Activated CD4-positive, alpha-beta memory T cell treated with anti-CD3 and anti-CD28 coated beads for 36 hours (primary cell): ENCODE data around the gene TIMP2. TPM values are rescaled to one million over a fixed set of nuclear protein-coding genes. Genes with fewer than 3 reads are reported as not detected.
"Not testable (repeated sequence)": the region's sequence is repeated elsewhere in the genome, so short reads cannot be mapped to it uniquely, and the experiment has no call there.

Source experiments
- CTCF ChIA-PET: fragments of 350-600 bp; sonication (Branson Sonifier 250); formaldehyde crosslinking; loops from one replicate; lab custom pipeline; 2021; ENCODE audit warnings: antibody characterized with exemption, inconsistent platforms; lab: Charles Lee
- POLR2A ChIA-PET: fragments of 350-600 bp; sonication (Branson Sonifier 250); formaldehyde crosslinking; loops from one replicate; lab custom pipeline; 2021; ENCODE audit warnings: antibody characterized with exemption; lab: Charles Lee
- DNase-seq: peaks from one replicate; pipeline ENCODE4 v3.0.0-alpha.2; 2020
- H3K27ac Mint-ChIP-seq: one replicate; pipeline ENCODE4 v1.8.0; 2021; ENCODE audit warnings: mixed read lengths
- H3K27me3 Mint-ChIP-seq: one replicate; pipeline ENCODE4 v1.8.0; 2021; ENCODE audit warnings: mixed read lengths
- H3K36me3 Mint-ChIP-seq: one replicate; pipeline ENCODE4 v1.8.0; 2021; ENCODE audit warnings: mixed read lengths
- H3K4me1 Mint-ChIP-seq: one replicate; pipeline ENCODE4 v1.8.0; 2021; ENCODE audit warnings: low read depth, mixed read lengths
- H3K4me3 Mint-ChIP-seq: one replicate; pipeline ENCODE4 v1.8.0; 2021; ENCODE audit warnings: mild to moderate bottlenecking, mixed read lengths
- H3K9me3 Mint-ChIP-seq: one replicate; pipeline ENCODE4 v1.8.0; 2021; ENCODE audit warnings: mixed read lengths
- intact Hi-C: fragments of 100-400 bp; cut with micrococcal nuclease; formaldehyde crosslinking; loops from one replicate; pipeline ENCODE4 v1.15.1; 2023
- total RNA-seq, 2 experiments: library from RNA; stranded (reverse); gene quantifications; one replicate each; pipeline ENCODE4 v1.2.3, GENCODE V29; 2021

Gene TIMP2
- total RNA-seq, 2 experiments from 2014 or later: 1.1 TPM

GRCh38 chr17:78912082-78912481 lies 13.1 kb downstream of the TIMP2 start:
- H3K27me3 Mint-ChIP-seq: peaks cover 1% of the 10 kb centered on the region
- no peaks in the 10 kb centered on the region for H3K36me3 Mint-ChIP-seq
- ChIA-PET CTCF (interaction anchor here (0.6 to 1.3 kb wide), 2 partner anchors 60 to 463 kb away, joined by 3 read pairs; no protein-coding TSS in a partner anchor), POLR2A (no interaction called here)
- intact Hi-C loops: no loop called here
- H3K4me3 Mint-ChIP-seq: no peak overlapping the region
- no peaks in the 10 kb centered on the region for H3K9me3 Mint-ChIP-seq
- H3K27ac Mint-ChIP-seq: no peak overlapping the region
- no peaks in the 10 kb centered on the region for H3K4me1 Mint-ChIP-seq
- DNase-seq: no peak

GRCh38 chr17:78911543-78911942 lies 13.6 kb downstream of the TIMP2 start:
- H3K36me3 Mint-ChIP-seq, H3K4me1 Mint-ChIP-seq, H3K4me3 Mint-ChIP-seq, H3K9me3 Mint-ChIP-seq, intact Hi-C loops, H3K27me3 Mint-ChIP-seq, DNase-seq, POLR2A ChIA-PET, H3K27ac Mint-ChIP-seq: not testable (repeated sequence)
- CTCF ChIA-PET: interaction anchor here (1.0 to 1.3 kb wide), 2 partner anchors 46 to 60 kb away, joined by 3 to 4 read pairs; no protein-coding TSS in a partner anchor

- POLR2A ChIA-PET: no interaction called here
- Mint-ChIP-seq H3K4me3 (no peak overlapping the region), H3K27ac (no peak overlapping the region), H3K4me1 (no peaks in the 10 kb centered on the region), H3K36me3 (no peaks in the 10 kb centered on the region), H3K9me3 (no peaks in the 10 kb centered on the region), H3K27me3 (no peaks in the 10 kb centered on the region)
- no peak for DNase-seq
- CTCF ChIA-PET: interaction anchor here (0.6 to 1.2 kb wide), 3 partner anchors 20 to 1174 kb away, joined by 3 to 4 read pairs (median 3); no protein-coding TSS in a partner anchor
- intact Hi-C loops: no loop called here
Observed at GRCh38 chr17:78910497-78911284, 14.5 kb downstream of the TIMP2 start.

DNA sequence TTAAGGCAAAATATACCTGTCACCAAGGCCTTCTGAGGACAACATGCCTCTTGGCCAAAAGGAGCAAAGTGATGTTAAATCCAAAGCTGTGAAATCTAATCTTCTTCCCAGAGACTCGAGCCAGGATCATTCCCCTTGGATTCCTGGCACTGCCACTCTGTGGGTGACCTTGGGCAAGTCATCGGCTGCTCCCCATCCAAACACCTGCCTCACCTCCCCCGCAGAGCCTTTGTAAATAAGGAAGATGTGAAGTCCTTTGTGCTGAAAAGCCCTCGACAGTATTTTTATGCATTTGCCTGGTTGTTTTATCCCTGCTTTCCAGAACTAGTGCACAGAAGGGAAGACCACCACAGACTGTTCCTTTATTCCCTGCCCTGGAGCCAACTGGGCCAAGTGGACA lies 16.8 kb downstream of the TIMP2 start:
- intact Hi-C loops: no loop called here
- DNase-seq: no peak
- ChIA-PET POLR2A (no interaction called here), CTCF (interaction anchor here (4.0 kb wide), 1 partner anchor 43 kb away, joined by 9 read pairs; no protein-coding TSS in a partner anchor)
- Mint-ChIP-seq H3K4me1 (peaks cover 5% of the 10 kb centered on the region), H3K27ac (no peak overlapping the region), H3K27me3 (no peaks in the 10 kb centered on the region), H3K9me3 (no peaks in the 10 kb centered on the region), H3K4me3 (no peak overlapping the region), H3K36me3 (no peaks in the 10 kb centered on the region)

DNA sequence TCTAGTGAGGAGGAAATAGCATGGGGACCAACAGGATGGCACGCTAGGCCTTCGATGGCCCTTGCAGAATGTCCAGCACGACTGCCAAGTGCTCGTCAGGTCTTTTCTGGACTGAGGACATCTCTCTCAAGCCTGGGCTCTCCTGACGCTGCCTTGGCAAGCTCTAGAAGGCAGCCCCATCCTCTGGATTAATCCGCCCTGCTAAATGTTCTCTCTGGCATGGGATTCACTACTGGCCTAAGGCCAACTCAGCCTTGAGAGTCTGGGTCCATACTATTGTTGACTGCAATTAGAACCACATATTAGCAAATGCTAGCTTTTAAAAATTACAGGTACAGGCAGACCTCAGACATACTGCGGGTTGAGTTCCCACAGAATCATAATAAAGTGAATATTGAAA lies 19.6 kb downstream of the TIMP2 start:
- intact Hi-C loops: no loop called here
- Mint-ChIP-seq H3K27ac (no peak overlapping the region), H3K36me3 (no peaks in the 10 kb centered on the region), H3K27me3 (no peaks in the 10 kb centered on the region), H3K4me1 (peaks cover 12% of the 10 kb centered on the region), H3K9me3 (no peaks in the 10 kb centered on the region), H3K4me3 (no peak overlapping the region)
- ChIA-PET POLR2A (no interaction called here), CTCF (interaction anchor here (4.0 kb wide), 1 partner anchor 40 kb away, joined by 9 read pairs; no protein-coding TSS in a partner anchor)
- no peak for DNase-seq

DNA sequence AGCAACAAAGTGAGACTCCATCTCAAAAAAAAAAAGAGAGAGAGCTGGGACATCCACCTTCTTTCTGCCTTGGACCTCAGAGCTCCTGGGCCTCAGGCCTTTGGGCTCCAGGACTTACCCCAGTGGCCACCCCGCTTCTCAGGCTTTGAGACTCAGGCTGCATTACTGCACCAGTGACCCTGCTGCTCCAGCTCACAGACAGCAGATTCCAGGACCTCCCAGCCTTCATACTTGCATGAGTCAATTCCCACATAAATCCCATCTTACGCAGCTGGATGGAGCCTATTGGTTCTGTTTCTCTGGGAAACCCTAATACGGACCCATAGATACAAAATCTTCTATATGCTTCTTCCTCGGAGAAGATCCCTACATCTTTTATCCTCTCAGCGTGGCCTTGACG lies 20.1 kb downstream of the TIMP2 start:
- CTCF ChIA-PET: interaction anchor here (0.6 to 4.0 kb wide), 3 partner anchors 39 to 183 kb away, joined by 3 to 15 read pairs (median 9); no protein-coding TSS in a partner anchor
- Mint-ChIP-seq H3K36me3 (no peaks in the 10 kb centered on the region), H3K4me1 (peaks cover 12% of the 10 kb centered on the region), H3K4me3 (no peak overlapping the region), H3K9me3 (no peaks in the 10 kb centered on the region), H3K27me3 (no peaks in the 10 kb centered on the region), H3K27ac (no peak overlapping the region)
- DNase-seq: no peak
- POLR2A ChIA-PET: no interaction called here
- intact Hi-C loops: no loop called here

GRCh38 chr17:78904371-78904770 lies 20.8 kb downstream of the TIMP2 start:
- intact Hi-C loops: no loop called here
- DNase-seq: no peak
- no peaks in the 10 kb centered on the region for H3K36me3 Mint-ChIP-seq
- no peaks in the 10 kb centered on the region for H3K27me3 Mint-ChIP-seq
- CTCF ChIA-PET: interaction anchor here (0.6 to 2.3 kb wide), 3 partner anchors 12 to 184 kb away, joined by 3 to 15 read pairs (median 3); no protein-coding TSS in a partner anchor
- POLR2A ChIA-PET: no interaction called here
- H3K4me3 Mint-ChIP-seq: no peak overlapping the region
- no peak overlapping the region for H3K27ac Mint-ChIP-seq
- H3K4me1 Mint-ChIP-seq: peaks cover 12% of the 10 kb centered on the region
- H3K9me3 Mint-ChIP-seq: no peaks in the 10 kb centered on the region

DNA sequence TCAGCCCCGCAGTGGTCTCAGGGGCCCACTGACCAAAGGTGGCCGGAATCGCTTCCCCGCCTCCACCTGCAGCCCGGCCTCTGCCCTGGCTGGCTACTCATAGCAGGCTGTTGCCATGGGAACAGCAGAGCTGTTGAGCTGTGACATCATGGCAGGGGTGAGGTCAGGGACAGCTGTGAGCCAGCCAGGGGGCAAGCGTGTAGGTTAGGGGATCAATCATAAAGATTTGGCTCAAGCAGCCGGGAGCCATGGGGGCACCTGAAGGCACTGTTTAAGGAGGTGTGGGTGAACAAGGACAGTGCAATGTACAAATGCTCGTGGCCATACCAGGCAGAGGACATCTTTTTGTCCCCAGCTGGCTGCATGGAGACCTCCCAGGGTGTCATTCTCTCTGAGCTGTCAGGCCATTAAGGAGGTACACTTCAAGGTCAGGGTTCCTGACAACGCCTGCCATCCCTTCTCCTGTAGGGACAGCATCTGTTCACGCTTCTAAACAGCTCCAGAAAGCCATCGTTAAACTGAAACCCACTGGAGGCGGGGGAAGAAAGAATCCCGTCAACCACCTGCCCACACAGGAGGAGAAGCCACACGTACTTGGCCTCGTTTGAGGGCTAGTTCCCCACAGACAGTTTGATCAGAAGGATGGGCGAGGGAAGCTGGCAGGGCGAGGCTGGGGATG lies 21.9 kb downstream of the TIMP2 start, which contains the start of gene CEP295NL:
CEP295NL (minus strand) TSS at position 101 of the 679 bp plus-strand sequence. CDS start 1,373 bp downstream, outside the sequence.
- no peaks in the 10 kb centered on the region for H3K36me3 Mint-ChIP-seq
- no peaks in the 10 kb centered on the region for H3K27me3 Mint-ChIP-seq
- peak within 1 kb of the TSS; percentile 48 for H3K27ac Mint-ChIP-seq
- ChIA-PET POLR2A (no interaction called here), CTCF (interaction anchor here (1.1 to 2.3 kb wide), 2 partner anchors 13 to 37 kb away, joined by 3 to 15 read pairs; no protein-coding TSS in a partner anchor)
- H3K4me3 Mint-ChIP-seq: no peak within 1 kb of the TSS
- H3K9me3 Mint-ChIP-seq: no peaks in the 10 kb centered on the region
- peak; percentile 66 for DNase-seq
- H3K4me1 Mint-ChIP-seq: peaks cover 12% of the 10 kb centered on the region
- intact Hi-C loops: no loop called here

DNA sequence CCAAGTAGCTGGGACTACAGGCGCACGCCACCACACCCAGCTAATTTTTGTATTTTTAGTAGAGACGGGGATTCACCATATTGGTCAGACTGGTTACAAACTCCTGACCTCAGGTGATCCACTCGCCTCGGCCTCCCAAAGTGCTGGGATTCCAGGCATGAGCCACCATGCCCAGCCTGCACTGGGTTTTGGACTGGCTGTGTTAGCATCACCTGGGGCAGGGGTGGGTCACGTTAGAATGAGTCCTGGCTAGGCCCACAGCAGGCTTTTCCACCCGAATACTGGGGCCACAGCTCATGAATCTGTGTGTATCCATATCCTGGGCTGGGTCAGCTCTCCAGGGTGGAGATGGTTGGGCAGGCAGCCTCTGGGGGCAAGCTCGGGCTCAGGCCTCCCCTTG lies 23.0 kb downstream of the TIMP2 start:
- H3K4me1 Mint-ChIP-seq: peaks cover 12% of the 10 kb centered on the region
- H3K27ac Mint-ChIP-seq, CTCF ChIA-PET, intact Hi-C loops, DNase-seq, POLR2A ChIA-PET, H3K36me3 Mint-ChIP-seq, H3K4me3 Mint-ChIP-seq, H3K27me3 Mint-ChIP-seq, H3K9me3 Mint-ChIP-seq: not testable (repeated sequence)

- H3K27me3 Mint-ChIP-seq: no peaks in the 10 kb centered on the region
- peaks cover 12% of the 10 kb centered on the region for H3K4me1 Mint-ChIP-seq
- H3K36me3 Mint-ChIP-seq: no peaks in the 10 kb centered on the region
- DNase-seq: no peak
- ChIA-PET CTCF (no interaction called here), POLR2A (no interaction called here)
- intact Hi-C loops: no loop called here
- H3K9me3 Mint-ChIP-seq: no peaks in the 10 kb centered on the region
- no peak overlapping the region for H3K27ac Mint-ChIP-seq
- H3K4me3 Mint-ChIP-seq: no peak overlapping the region
Observed at GRCh38 chr17:78901806-78902205, 23.4 kb downstream of the TIMP2 start.

DNA sequence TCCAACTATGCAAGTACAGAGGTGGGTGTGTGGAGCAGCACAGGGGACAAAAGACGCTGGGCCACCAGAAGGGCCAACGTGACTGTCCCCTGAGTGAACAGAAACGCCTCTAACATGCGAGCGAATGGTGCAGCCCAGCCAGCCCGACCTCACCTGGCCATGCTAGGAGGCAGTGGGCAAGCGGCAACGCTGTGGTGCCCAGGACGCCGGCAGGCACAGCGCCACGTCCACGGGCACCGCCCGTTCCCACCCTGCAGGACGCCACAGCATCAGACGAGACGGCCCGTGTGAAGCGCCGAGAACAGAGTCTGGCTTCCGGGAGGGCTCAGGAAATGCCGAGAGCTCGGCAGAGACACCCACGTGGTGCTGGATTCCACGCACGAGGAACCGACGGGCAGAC lies 24.4 kb downstream of the TIMP2 start:
- ChIA-PET POLR2A (no interaction called here), CTCF (interaction anchor here (2.8 kb wide), 1 partner anchor 35 kb away, joined by 10 read pairs; no protein-coding TSS in a partner anchor)
- Mint-ChIP-seq H3K4me1 (peaks cover 12% of the 10 kb centered on the region), H3K27me3 (no peaks in the 10 kb centered on the region), H3K36me3 (no peaks in the 10 kb centered on the region), H3K4me3 (no peak overlapping the region), H3K27ac (no peak overlapping the region), H3K9me3 (no peaks in the 10 kb centered on the region)
- DNase-seq: no peak
- intact Hi-C loops: no loop called here
